T-cell (primary cell): Measurements from ENCODE around the gene FANCI. TPM values are rescaled to one million over a fixed set of nuclear protein-coding genes. Genes with fewer than 3 reads are reported as not detected.

Experiments
- ATAC-seq, 4 experiments: fragments of 200-7000 bp in 3 of 4; fragments of 150-1000 bp in 1 of 4; cut with Tn5 transposase; replicated peaks in 1 of 4; 1 replicate in 3 of 4; 2 replicates in 1 of 4; pipeline ENCODE4 v1.10.0; 2021; ENCODE audit warnings: moderate library complexity in 3 of 4, mild to moderate bottlenecking in 2 of 4, moderate number of reproducible peaks in 1 of 4
- CTCF ChIA-PET, 2 donors: fragments of 300-600 bp; sonication (Branson Sonifier 250); formaldehyde crosslinking; loops; one replicate each; lab custom pipeline; 2022; ENCODE audit warnings: antibody characterized with exemption in 2 of 2; lab: Charles Lee
- POLR2A ChIA-PET, 2 donors: fragments of 300-600 bp; sonication (Branson Sonifier 250); formaldehyde crosslinking; loops; one replicate each; lab custom pipeline; 2022; ENCODE audit warnings: antibody characterized with exemption in 2 of 2; lab: Charles Lee
- DNase-seq, 35 experiments: peaks; one replicate each; pipeline versions ENCODE4 v3.0.0 to v3.0.0-alpha.2; 2013 to 2023
- H3K27ac ChIP-seq: one replicate; pipeline ENCODE4 v1.5.1; 2013; ENCODE audit warnings: low read length
- H3K27me3 ChIP-seq, 2 experiments: replicated peaks in 1 of 2; 1 replicate in 1 of 2; 2 replicates in 1 of 2; pipeline versions ENCODE4 v1.6.1 to v1.7.0; 2013; ENCODE audit warnings: low read length in 1 of 2, mixed read lengths in 1 of 2; ENCODE audit not compliant: control insufficient read depth in 2 of 2, insufficient read depth in 2 of 2; ENCODE audit errors: extremely low read depth in 1 of 2
- H3K36me3 ChIP-seq, 2 donors: 1 replicate in 1 of 2; 2 replicates in 1 of 2; pipeline versions ENCODE4 v1.6.1 to v1.7.0; 2013; ENCODE audit warnings: low read length in 1 of 2; ENCODE audit not compliant: control insufficient read depth in 2 of 2, insufficient read depth in 1 of 2; ENCODE audit errors: extremely low read depth in 1 of 2
- H3K4me1 ChIP-seq, 2 experiments: 1 replicate in 1 of 2; 2 replicates in 1 of 2; pipeline versions ENCODE4 v1.6.1 to v1.7.0; 2013; ENCODE audit warnings: low read length in 2 of 2, mixed read lengths in 1 of 2; ENCODE audit not compliant: insufficient read depth in 2 of 2, control insufficient read depth in 1 of 2; ENCODE audit errors: extremely low read depth in 1 of 2
- H3K4me3 ChIP-seq, 2 donors: 1 replicate in 1 of 2; 2 replicates in 1 of 2; pipeline versions ENCODE4 v1.5.1 to v1.7.0; 2013; ENCODE audit warnings: mild to moderate bottlenecking in 2 of 2, low read length in 1 of 2, moderate library complexity in 1 of 2; ENCODE audit not compliant: control insufficient read depth in 1 of 2; ENCODE audit errors: extremely low read depth in 1 of 2
- H3K9me3 ChIP-seq: 2 replicates; pipeline ENCODE4 v1.7.0; 2013
- H3K27ac Mint-ChIP-seq, 2 donors: one replicate each; pipeline ENCODE4 v1.8.0; 2020 to 2021; ENCODE audit warnings: mild to moderate bottlenecking in 2 of 2, mixed read lengths in 2 of 2
- H3K27me3 Mint-ChIP-seq, 2 donors: one replicate each; pipeline ENCODE4 v1.8.0; 2021 to 2022; ENCODE audit warnings: mixed read lengths in 2 of 2
- H3K36me3 Mint-ChIP-seq: one replicate; pipeline ENCODE4 v1.8.0; 2021; ENCODE audit warnings: mixed read lengths
- H3K4me1 Mint-ChIP-seq, 3 donors: one replicate each; pipeline ENCODE4 v1.8.0; 2020 to 2022; ENCODE audit warnings: mixed read lengths in 3 of 3, mild to moderate bottlenecking in 1 of 3
- H3K4me3 Mint-ChIP-seq, 3 donors: one replicate each; pipeline ENCODE4 v1.8.0; 2020 to 2022; ENCODE audit warnings: mild to moderate bottlenecking in 3 of 3, mixed read lengths in 3 of 3, moderate library complexity in 3 of 3
- H3K9me3 Mint-ChIP-seq, 3 donors: one replicate each; pipeline ENCODE4 v1.8.0; 2020 to 2022; ENCODE audit warnings: mixed read lengths in 3 of 3
- WGBS: methylation state at CpG from one replicate; pipeline ENCODE4 v1.1.5; 2013; ENCODE audit warnings: missing lambda C conversion rate; ENCODE audit not compliant: insufficient coverage; 5-methylcytosine and 5-hydroxymethylcytosine counted together
- total RNA-seq, 35 experiments: library from RNA in 6 of 35; stranded (reverse) in 6 of 35; fragments of 120-200 nt in 1 of 35; gene quantifications; one replicate each; pipeline versions ENCODE4 v1.2.1 to v1.2.4 and lab custom pipeline; 2013 to 2026

FANCI gene
- total RNA-seq, 5 donors from 2014 or later (not counting 1 experiment from before 2014, with no cell fraction given) = 9.8 to 14.6 (median 12.4) TPM

DNA sequence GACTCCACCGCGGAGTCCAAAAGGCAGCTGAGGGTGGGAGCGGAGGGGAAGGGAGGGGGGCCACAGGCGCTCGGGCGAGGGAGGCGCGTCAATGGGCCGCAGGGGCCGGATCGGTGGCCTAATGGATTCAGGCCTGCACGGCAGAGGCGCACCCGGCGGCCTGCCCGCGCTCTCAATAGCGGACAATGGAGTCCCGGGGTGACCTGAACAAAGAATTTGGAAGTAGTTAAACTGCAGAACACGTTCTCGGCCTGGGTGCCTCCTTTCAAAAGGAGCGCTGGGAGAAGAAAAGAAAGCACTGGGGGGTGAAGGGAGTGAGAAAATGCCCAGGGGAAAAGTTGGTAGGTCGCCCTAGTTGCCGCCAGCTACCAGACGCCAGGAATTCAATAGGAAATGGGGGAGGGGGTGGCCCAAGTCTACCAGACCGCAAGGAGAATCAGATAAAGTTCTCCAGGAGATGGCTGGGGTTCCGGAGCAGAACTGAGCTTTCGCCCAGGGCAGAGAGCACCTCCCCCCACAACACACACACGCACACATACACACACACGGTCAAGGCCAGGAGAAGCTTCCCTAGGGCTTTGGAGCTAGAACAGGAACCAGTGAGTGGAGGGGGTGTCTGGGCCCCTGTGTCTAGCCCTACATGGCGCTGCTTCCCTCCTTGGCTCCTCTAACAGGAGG is 116.7 kb downstream of the FANCI start:
- Histone ChIP-seq H3K4me1 (peaks cover 0 to 37% of the 10 kb centered on the region in 2 experiments), H3K36me3 (no peaks in the 10 kb centered on the region), H3K27ac (no peak overlapping the region), H3K9me3 (no peaks in the 10 kb centered on the region), H3K27me3 (peaks cover 13 to 92% of the 10 kb centered on the region in 2 experiments), H3K4me3 (no peak overlapping the region)
- Mint-ChIP-seq H3K4me1 (peaks cover 12 to 21% (median 18%) of the 10 kb centered on the region in 3 donors), H3K36me3 (no peaks in the 10 kb centered on the region), H3K9me3 (no peaks in the 10 kb centered on the region), H3K4me3 (peak overlapping the region in 1 of 3 donors; percentile 53), H3K27me3 (peaks cover 72 to 83% of the 10 kb centered on the region in 2 donors), H3K27ac (no peak overlapping the region)
- DNase-seq (no peak), ATAC-seq (no peak)
- WGBS = 11% methylated on average over 22 of the region's 31 CpGs
- ChIA-PET POLR2A (interaction anchor here in 1 of 2 donors (1.1 kb wide), 1 partner anchor 80 kb away, joined by 5 read pairs; no protein-coding TSS in a partner anchor), CTCF (interaction anchor here (0.6 to 2.0 kb wide), 4 partner anchors 28 to 70 kb away, joined by 3 to 13 read pairs (median 4); no protein-coding TSS in a partner anchor)

DNA sequence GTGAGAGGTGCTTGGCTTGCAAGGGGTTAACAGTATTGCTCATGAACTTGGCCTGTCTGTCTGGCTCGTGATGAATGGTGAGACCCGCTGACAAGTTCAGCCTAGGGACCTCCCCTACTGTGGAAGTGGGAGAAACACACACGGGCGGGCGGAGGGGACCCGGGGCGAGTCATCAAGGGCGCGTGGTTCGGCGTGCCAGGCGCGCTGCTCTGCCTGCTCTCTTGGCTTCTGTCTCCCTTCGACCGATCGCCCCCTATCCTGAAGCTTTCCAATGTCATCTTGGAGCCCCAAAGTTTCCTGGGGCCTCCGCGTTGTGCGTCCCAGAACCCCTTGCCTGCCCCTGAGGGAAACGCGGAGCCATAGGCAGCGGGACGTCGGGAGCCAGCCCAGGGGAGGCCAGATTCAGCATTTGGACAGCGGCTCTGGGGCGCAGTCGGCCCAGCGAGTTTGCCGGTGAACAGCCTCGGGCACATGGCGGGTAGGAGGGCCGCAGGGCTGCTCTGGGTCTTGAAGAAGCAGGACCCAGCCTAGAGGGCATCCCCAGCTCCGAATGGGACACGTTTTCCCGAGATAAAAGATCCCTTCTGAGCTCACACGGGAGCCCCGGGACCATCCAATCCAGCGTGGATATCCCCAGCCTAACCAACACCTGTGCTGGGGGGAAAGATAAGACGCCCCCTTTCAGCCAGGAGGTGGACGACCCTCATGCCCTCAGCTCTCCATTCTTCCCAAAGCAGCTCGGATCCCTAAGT is 117.8 kb downstream of the FANCI start:
- H3K36me3 Mint-ChIP-seq = no peaks in the 10 kb centered on the region
- Histone ChIP-seq H3K9me3 (no peaks in the 10 kb centered on the region), H3K27ac (no peak overlapping the region), H3K4me1 (peaks cover 0 to 37% of the 10 kb centered on the region in 2 experiments), H3K4me3 (peak overlapping the region in 1 of 2 donors; percentile 32), H3K36me3 (no peaks in the 10 kb centered on the region), H3K27me3 (peaks cover 17 to 99% of the 10 kb centered on the region in 2 experiments)
- no peaks in the 10 kb centered on the region for H3K9me3 Mint-ChIP-seq
- peak in 32 of 35 experiments; percentile 11 to 78 (median 46) for DNase-seq
- ATAC-seq = peak in 3 of 4 experiments; percentile 36 to 52 (median 48)
- WGBS = 14% methylated on average over 36 of the region's 41 CpGs
- peak overlapping the region in 2 of 3 donors; percentile 9 to 53 for H3K4me3 Mint-ChIP-seq
- ChIA-PET CTCF (interaction anchor here in 1 of 2 donors (1.3 kb wide), 1 partner anchor 55 kb away, joined by 3 read pairs; no protein-coding TSS in a partner anchor), POLR2A (no interaction called here)
- peak overlapping the region in 1 of 2 donors; percentile 46 for H3K27ac Mint-ChIP-seq
- peaks cover 75 to 84% of the 10 kb centered on the region in 2 donors for H3K27me3 Mint-ChIP-seq
- H3K4me1 Mint-ChIP-seq = peaks cover 15 to 23% (median 20%) of the 10 kb centered on the region in 3 donors

DNA sequence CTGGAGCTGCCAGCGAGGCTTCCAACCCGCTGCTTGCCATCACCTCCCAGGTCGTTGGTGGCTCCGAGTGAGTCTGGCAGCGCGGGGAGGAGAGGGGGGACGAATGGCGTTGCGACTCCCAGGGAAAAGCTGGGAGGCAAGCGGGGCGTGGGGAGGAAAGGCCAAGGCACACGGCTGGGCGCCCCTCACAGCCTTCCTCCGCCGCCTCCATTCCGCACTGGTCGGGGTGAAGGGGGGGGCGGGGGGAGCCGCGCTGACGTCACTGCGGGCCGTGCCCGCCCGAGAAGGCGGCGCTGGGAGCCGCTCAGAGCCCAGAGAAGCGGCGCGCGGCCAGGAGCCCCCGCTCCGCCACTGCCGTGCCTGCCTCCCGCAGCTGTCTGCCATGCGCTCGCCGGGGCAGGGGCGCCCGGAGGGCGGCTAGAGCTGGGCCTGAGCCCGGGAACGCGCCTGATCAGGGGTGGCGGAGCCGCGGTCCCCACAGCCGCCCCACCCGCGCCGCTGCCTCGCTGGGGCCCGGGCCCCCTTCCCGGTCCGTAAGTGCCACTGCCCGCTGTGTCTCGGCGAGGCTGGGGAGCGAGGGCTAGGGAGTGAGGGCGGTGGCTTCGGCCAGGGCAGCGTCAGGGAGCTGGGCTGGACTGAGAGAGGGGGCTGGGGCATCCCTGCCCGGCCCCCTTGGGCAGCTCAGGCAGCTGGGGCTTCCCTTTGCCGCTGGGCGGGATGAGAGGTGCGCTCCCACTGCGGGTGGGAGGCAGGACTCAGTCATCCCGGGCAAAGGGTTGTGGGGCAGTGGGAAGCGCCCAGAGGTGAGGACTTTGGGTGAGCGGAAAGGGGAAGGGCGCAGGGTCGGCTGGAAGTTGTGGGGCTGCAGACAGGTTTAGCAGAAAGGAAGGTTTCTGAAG is 118.7 kb downstream of the FANCI start:
- Mint-ChIP-seq H3K4me3 (peak overlapping the region in 1 of 3 donors; percentile 53), H3K9me3 (no peaks in the 10 kb centered on the region), H3K36me3 (no peaks in the 10 kb centered on the region), H3K27me3 (peaks cover 74 to 84% of the 10 kb centered on the region in 2 donors), H3K27ac (no peak overlapping the region), H3K4me1 (peaks cover 21 to 30% (median 29%) of the 10 kb centered on the region in 3 donors)
- 7% methylated on average over 65 of the region's 73 CpGs for WGBS
- Histone ChIP-seq H3K36me3 (no peaks in the 10 kb centered on the region), H3K27ac (no peak overlapping the region), H3K9me3 (no peaks in the 10 kb centered on the region), H3K4me3 (peak overlapping the region in 1 of 2 donors; percentile 32), H3K27me3 (peaks cover 21 to 99% of the 10 kb centered on the region in 2 experiments), H3K4me1 (peaks cover 0 to 44% of the 10 kb centered on the region in 2 experiments)
- DNase-seq (peak in 1 of 35 experiments; percentile 47), ATAC-seq (no peak)
- CTCF ChIA-PET = interaction anchor here in 1 of 2 donors (1.3 kb wide), 1 partner anchor 55 kb away, joined by 3 read pairs; no protein-coding TSS in a partner anchor
- POLR2A ChIA-PET = no interaction called here

DNA sequence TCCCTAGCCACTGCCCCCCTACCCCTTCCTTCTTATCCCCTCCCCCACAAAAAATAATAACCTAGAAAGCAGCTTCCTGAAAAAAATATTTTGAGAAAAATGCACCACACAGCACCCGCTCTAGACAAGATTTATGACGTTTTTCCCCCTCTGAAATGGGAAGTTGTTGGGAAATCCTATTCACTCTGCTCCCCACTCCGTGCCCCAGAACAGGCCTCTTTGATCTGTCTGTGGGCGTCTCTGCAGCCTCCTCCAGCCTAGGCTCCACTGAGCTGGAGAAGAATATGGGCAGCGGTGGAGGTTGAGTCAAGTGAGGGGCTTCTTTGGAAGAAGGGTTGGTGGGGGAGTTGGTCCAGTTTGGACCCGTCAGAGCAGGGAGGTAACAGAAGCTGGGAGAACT is 119.4 kb downstream of the FANCI start:
- H3K4me3 Mint-ChIP-seq = peak overlapping the region in 1 of 3 donors; percentile 33

DNA sequence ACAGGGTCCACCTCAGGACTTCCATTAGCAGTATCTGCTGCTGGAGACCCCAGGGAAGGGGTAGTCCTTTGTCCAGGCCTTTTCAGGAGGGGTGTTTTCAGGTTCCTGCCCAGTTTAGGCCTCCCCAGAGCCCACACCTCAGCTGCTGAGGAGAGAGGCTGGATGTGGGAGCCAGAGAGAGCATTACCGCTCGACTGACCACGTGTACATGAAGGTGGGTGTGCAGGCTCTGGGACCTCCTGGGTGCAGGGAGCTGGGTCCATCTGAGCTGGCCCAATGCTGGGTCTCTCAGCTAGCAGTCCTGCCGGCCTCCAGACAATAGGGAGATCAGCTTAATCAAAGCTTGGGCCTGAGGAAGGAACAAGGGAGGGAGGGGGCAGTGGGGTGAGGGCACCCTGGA is 120.0 kb downstream of the FANCI start:
- Mint-ChIP-seq H3K27ac (no peak overlapping the region), H3K36me3 (no peaks in the 10 kb centered on the region)
- CTCF ChIA-PET = no interaction called here

More for the DNA sequence above, 119.4 kb downstream of the FANCI start:
- H3K4me1 Mint-ChIP-seq = peaks cover 21 to 30% (median 29%) of the 10 kb centered on the region in 3 donors
- WGBS = 19% methylated on average over 3 of the region's 6 CpGs
- no peak overlapping the region for H3K4me3 ChIP-seq
- no peaks in the 10 kb centered on the region for H3K9me3 Mint-ChIP-seq
- ChIA-PET POLR2A (interaction anchor here in 1 of 2 donors (0.6 kb wide), 1 partner anchor 30 kb away, joined by 6 read pairs; no protein-coding TSS in a partner anchor), CTCF (no interaction called here)
- no peak for DNase-seq
- no peak overlapping the region for H3K27ac Mint-ChIP-seq
- H3K27ac ChIP-seq = no peak overlapping the region
- no peaks in the 10 kb centered on the region for H3K36me3 ChIP-seq
- no peak for ATAC-seq
- peaks cover 69 to 81% of the 10 kb centered on the region in 2 donors for H3K27me3 Mint-ChIP-seq
- no peaks in the 10 kb centered on the region for H3K36me3 Mint-ChIP-seq
- H3K4me1 ChIP-seq = peaks cover 0 to 48% of the 10 kb centered on the region in 2 experiments
- peaks cover 21 to 99% of the 10 kb centered on the region in 2 experiments for H3K27me3 ChIP-seq
- no peaks in the 10 kb centered on the region for H3K9me3 ChIP-seq

More for the DNA sequence above, 120.0 kb downstream of the FANCI start:
- no peaks in the 10 kb centered on the region for H3K36me3 ChIP-seq
- DNase-seq (no peak), ATAC-seq (no peak)
- Mint-ChIP-seq H3K4me1 (peaks cover 18 to 27% (median 23%) of the 10 kb centered on the region in 3 donors), H3K9me3 (no peaks in the 10 kb centered on the region), H3K4me3 (peak overlapping the region in 1 of 3 donors; percentile 33), H3K27me3 (peaks cover 64 to 80% of the 10 kb centered on the region in 2 donors)
- H3K27ac ChIP-seq = no peak overlapping the region
- 25% methylated on average over 4 of the region's 4 CpGs for WGBS
- peaks cover 18 to 99% of the 10 kb centered on the region in 2 experiments for H3K27me3 ChIP-seq
- peaks cover 0 to 42% of the 10 kb centered on the region in 2 experiments for H3K4me1 ChIP-seq
- H3K9me3 ChIP-seq = no peaks in the 10 kb centered on the region
- POLR2A ChIA-PET = no interaction called here
- H3K4me3 ChIP-seq = no peak overlapping the region
